H9 (cell line): Measurements from ENCODE around the gene IGF2R. TPM values are rescaled to one million over a fixed set of nuclear protein-coding genes. Genes with fewer than 3 reads are reported as not detected.

Experiments
- DNase-seq: peaks from one replicate; pipeline ENCODE4 v3.0.0-alpha.2; 2017
- H2AFZ ChIP-seq: one replicate; pipeline ENCODE4 v1.6.1; 2013; ENCODE audit warnings: mild to moderate bottlenecking, low read length, control low read depth, moderate library complexity
- H2AK5ac ChIP-seq: 2 replicates; pipeline ENCODE4 v1.6.1; 2013; ENCODE audit warnings: low read length, control low read depth, mixed read lengths; ENCODE audit not compliant: insufficient read length
- H2BK120ac ChIP-seq: one replicate; pipeline ENCODE4 v1.6.1; 2013; ENCODE audit warnings: low read depth, mild to moderate bottlenecking, low read length, control low read depth, inconsistent platforms; ENCODE audit not compliant: poor library complexity, severe bottlenecking
- H2BK12ac ChIP-seq: 2 replicates; pipeline ENCODE4 v1.6.1; 2013; ENCODE audit warnings: low read length, control low read depth, mixed read lengths, low read depth; ENCODE audit not compliant: insufficient read length
- H2BK15ac ChIP-seq: 2 replicates; pipeline ENCODE4 v1.6.1; 2013; ENCODE audit warnings: low read depth, low read length, control low read depth
- H2BK20ac ChIP-seq: one replicate; pipeline ENCODE4 v1.6.1; 2013; ENCODE audit warnings: low read depth, mild to moderate bottlenecking, low read length, control low read depth, inconsistent platforms; ENCODE audit not compliant: poor library complexity, severe bottlenecking
- H2BK5ac ChIP-seq: 2 replicates; pipeline ENCODE4 v1.6.1; 2013; ENCODE audit warnings: low read length, control low read depth, mixed read lengths; ENCODE audit not compliant: insufficient read length
- H3K14ac ChIP-seq: 2 replicates; pipeline ENCODE4 v1.6.1; 2013; ENCODE audit warnings: low read length, control low read depth; ENCODE audit not compliant: insufficient read depth
- H3K18ac ChIP-seq: 2 replicates; pipeline ENCODE4 v1.6.1; 2013; ENCODE audit warnings: low read depth, mild to moderate bottlenecking, mixed read lengths, low read length, control low read depth; ENCODE audit not compliant: insufficient read length
- H3K23ac ChIP-seq: 2 replicates; pipeline ENCODE4 v1.6.1; 2013; ENCODE audit warnings: low read length, control low read depth, mixed read lengths, low read depth; ENCODE audit not compliant: insufficient read length
- H3K23me2 ChIP-seq: 2 replicates; pipeline ENCODE4 v1.6.1; 2013; ENCODE audit warnings: low read depth, mild to moderate bottlenecking, mixed read lengths, low read length, control low read depth; ENCODE audit not compliant: insufficient read length, poor library complexity, severe bottlenecking
- H3K27ac ChIP-seq: 2 replicates; pipeline ENCODE4 v1.5.1; 2013; ENCODE audit warnings: low read length, control low read depth, mixed read lengths, low read depth; ENCODE audit not compliant: insufficient read length
- H3K27me3 ChIP-seq: 2 replicates; pipeline ENCODE4 v1.6.1; 2013; ENCODE audit warnings: low read length, control low read depth, inconsistent platforms; ENCODE audit not compliant: insufficient read depth
- H3K4ac ChIP-seq: 2 replicates; pipeline ENCODE4 v1.6.1; 2013; ENCODE audit warnings: low read depth, mild to moderate bottlenecking, control low read depth, inconsistent platforms, low read length, moderate library complexity
- H3K4me1 ChIP-seq: 2 replicates; pipeline ENCODE4 v1.6.1; 2013; ENCODE audit warnings: low read length, control low read depth, inconsistent platforms; ENCODE audit not compliant: insufficient read depth
- H3K4me2 ChIP-seq: 2 replicates; pipeline ENCODE4 v1.6.1; 2013; ENCODE audit warnings: low read length, control low read depth, mixed read lengths; ENCODE audit not compliant: insufficient read length, insufficient read depth
- H3K56ac ChIP-seq: 2 replicates; pipeline ENCODE4 v1.6.1; 2013; ENCODE audit warnings: low read depth, mild to moderate bottlenecking, mixed read lengths, low read length, control low read depth; ENCODE audit not compliant: insufficient read length
- H3K79me1 ChIP-seq: 2 replicates; pipeline ENCODE4 v1.6.1; 2013; ENCODE audit warnings: low read depth, mild to moderate bottlenecking, moderate library complexity, low read length, control low read depth, inconsistent platforms; ENCODE audit not compliant: insufficient read depth, poor library complexity, severe bottlenecking
- H3K79me2 ChIP-seq: 2 replicates; pipeline ENCODE4 v1.6.1; 2013; ENCODE audit warnings: low read length, control low read depth, inconsistent platforms; ENCODE audit not compliant: insufficient read depth
- H3K9ac ChIP-seq: 2 replicates; pipeline ENCODE4 v1.6.1; 2013; ENCODE audit warnings: low read length, control low read depth, mixed read lengths; ENCODE audit not compliant: insufficient read length; ENCODE audit errors: extremely low read depth
- H3K9me3 ChIP-seq: one replicate; pipeline ENCODE4 v1.6.1; 2013; ENCODE audit warnings: low read depth, low read length, inconsistent platforms; ENCODE audit not compliant: control insufficient read depth
- H3T11ph ChIP-seq: one replicate; pipeline ENCODE4 v1.6.1; 2013; ENCODE audit warnings: mild to moderate bottlenecking, low read length, control low read depth, inconsistent platforms
- H4K20me1 ChIP-seq: one replicate; pipeline ENCODE4 v1.6.1; 2013; ENCODE audit not compliant: control insufficient read depth, insufficient read length, insufficient read depth
- H4K5ac ChIP-seq: 2 replicates; pipeline ENCODE4 v1.6.1; 2013; ENCODE audit warnings: low read depth, mild to moderate bottlenecking, mixed read lengths, low read length, control low read depth; ENCODE audit not compliant: insufficient read length
- H4K8ac ChIP-seq: replicated peaks from 2 replicates; pipeline ENCODE4 v1.6.1; 2013; ENCODE audit warnings: low read length, control low read depth, mixed read lengths, low read depth; ENCODE audit not compliant: insufficient read length
- H4K91ac ChIP-seq: 2 replicates; pipeline ENCODE4 v1.6.1; 2013; ENCODE audit warnings: low read depth, mild to moderate bottlenecking, moderate library complexity, mixed read lengths, low read length, control low read depth; ENCODE audit not compliant: insufficient read length
- H3K27ac Mint-ChIP-seq, 3 experiments: 2 replicates in 2 of 3; 3 replicates in 1 of 3; pipeline ENCODE4 v1.8.0; 2020 to 2021; ENCODE audit warnings: mixed read lengths in 3 of 3, mild to moderate bottlenecking in 1 of 3, moderate library complexity in 1 of 3
- H3K27me3 Mint-ChIP-seq: 2 replicates; pipeline ENCODE4 v1.8.0; 2021; ENCODE audit warnings: low read depth, mild to moderate bottlenecking, moderate library complexity, mixed read lengths
- H3K36me3 Mint-ChIP-seq, 3 experiments: 2 replicates in 2 of 3; 3 replicates in 1 of 3; pipeline ENCODE4 v1.8.0; 2020 to 2021; ENCODE audit warnings: low read depth in 3 of 3, mixed read lengths in 3 of 3; ENCODE audit not compliant: insufficient read depth in 1 of 3
- H3K4me1 Mint-ChIP-seq, 2 experiments: 2 replicates each; pipeline ENCODE4 v1.8.0; 2020; ENCODE audit warnings: mixed read lengths in 2 of 2
- H3K4me3 Mint-ChIP-seq, 2 experiments: 2 replicates in 1 of 2; 3 replicates in 1 of 2; pipeline ENCODE4 v1.8.0; 2020 to 2021; ENCODE audit warnings: mild to moderate bottlenecking in 2 of 2, mixed read lengths in 2 of 2, moderate library complexity in 1 of 2
- H3K9me3 Mint-ChIP-seq, 2 experiments: 2 replicates in 1 of 2; 3 replicates in 1 of 2; pipeline ENCODE4 v1.8.0; 2020; ENCODE audit warnings: mild to moderate bottlenecking in 2 of 2, mixed read lengths in 2 of 2, moderate library complexity in 1 of 2
- WGBS: extraction: QIAGEN DNeasy Blood & Tissue Kit; methylation state at CpG from one replicate; pipeline ENCODE4 v1.1.7; 2013; ENCODE audit warnings: missing lambda C conversion rate, low lambda C conversion rate, mixed read lengths; ENCODE audit not compliant: insufficient read length; ENCODE audit errors: extremely low coverage; 5-methylcytosine and 5-hydroxymethylcytosine counted together
- total RNA-seq: library from RNA; stranded (reverse); gene quantifications from 2 replicates; pipeline ENCODE4 v1.2.1, GENCODE V29; 2021
- TF ChIP-seq, protein P1 (sequence below): fragments of 200-600 bp; sonication (generic); conservative IDR thresholded peaks from 3 replicates; pipeline ENCODE4 v1.8.0; 2021; ENCODE audit warnings: antibody characterized with exemption, mild to moderate bottlenecking

Gene IGF2R
- total RNA-seq, 1 experiment from 2014 or later, result 66.7 TPM

DNA sequence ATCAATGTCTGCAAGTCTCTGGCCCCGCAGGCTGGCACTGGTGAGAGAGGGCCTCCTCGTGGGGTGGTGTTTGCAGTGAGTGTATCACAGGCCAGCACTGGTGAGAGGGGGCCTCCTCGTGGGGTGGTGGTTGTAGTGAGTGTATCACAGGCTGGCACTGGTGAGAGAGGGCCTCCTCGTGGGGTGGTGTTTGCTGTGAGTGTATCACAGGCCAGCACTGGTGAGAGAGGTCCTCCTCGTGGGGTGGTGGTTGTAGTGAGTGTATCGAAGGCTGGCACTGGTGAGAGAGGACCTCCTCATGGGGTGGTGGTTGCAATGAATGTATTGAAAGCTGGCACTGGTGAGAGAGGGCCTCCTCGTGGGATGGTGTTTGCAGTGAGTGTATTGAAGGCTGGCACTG, 99.5 kb downstream of the IGF2R start:
- Histone ChIP-seq H3K4me1 (no peaks in the 10 kb centered on the region), H3K79me2 (no peaks in the 10 kb centered on the region), H2AK5ac (no peak overlapping the region), H3K27me3 (no peaks in the 10 kb centered on the region), H3T11ph (no peak overlapping the region), H4K20me1 (no peaks in the 10 kb centered on the region), H2BK15ac (no peak overlapping the region), H2AFZ (no peak overlapping the region), H3K23me2 (no peaks in the 10 kb centered on the region), H2BK120ac (no peak overlapping the region), H3K27ac (no peak overlapping the region), H2BK12ac (no peak overlapping the region), H4K91ac (no peak overlapping the region), H3K56ac (no peak overlapping the region), H4K8ac (no peak overlapping the region), H3K9ac (no peak overlapping the region), H2BK20ac (no peak overlapping the region), H2BK5ac (no peak overlapping the region), H3K23ac (no peak overlapping the region), H3K4ac (no peak overlapping the region), H3K4me2 (no peak overlapping the region), H4K5ac (no peak overlapping the region), H3K18ac (no peak overlapping the region), H3K9me3 (no peaks in the 10 kb centered on the region), H3K14ac (no peak overlapping the region), H3K79me1 (no peaks in the 10 kb centered on the region)
- H3K36me3 Mint-ChIP-seq, result peaks cover 61 to 89% (median 82%) of the 10 kb centered on the region in 3 experiments; a peak in 6 of 7 replicates
- no CpG with 5 or more reads among the region's 7 CpGs for WGBS
- no peak for DNase-seq
- no peaks in the 10 kb centered on the region for H3K27me3 Mint-ChIP-seq
- H3K27ac Mint-ChIP-seq, result 0 out of 7 replicates have a peak overlapping the region, but pooled peaks of 1 of the 3 experiments have one; percentile 34
- peaks cover 0 to 2% of the 10 kb centered on the region in 2 experiments; a peak in 1 of 4 replicates for H3K4me1 Mint-ChIP-seq
- H3K9me3 Mint-ChIP-seq, result no peaks in the 10 kb centered on the region
- TF ChIP-seq, protein P1, sequence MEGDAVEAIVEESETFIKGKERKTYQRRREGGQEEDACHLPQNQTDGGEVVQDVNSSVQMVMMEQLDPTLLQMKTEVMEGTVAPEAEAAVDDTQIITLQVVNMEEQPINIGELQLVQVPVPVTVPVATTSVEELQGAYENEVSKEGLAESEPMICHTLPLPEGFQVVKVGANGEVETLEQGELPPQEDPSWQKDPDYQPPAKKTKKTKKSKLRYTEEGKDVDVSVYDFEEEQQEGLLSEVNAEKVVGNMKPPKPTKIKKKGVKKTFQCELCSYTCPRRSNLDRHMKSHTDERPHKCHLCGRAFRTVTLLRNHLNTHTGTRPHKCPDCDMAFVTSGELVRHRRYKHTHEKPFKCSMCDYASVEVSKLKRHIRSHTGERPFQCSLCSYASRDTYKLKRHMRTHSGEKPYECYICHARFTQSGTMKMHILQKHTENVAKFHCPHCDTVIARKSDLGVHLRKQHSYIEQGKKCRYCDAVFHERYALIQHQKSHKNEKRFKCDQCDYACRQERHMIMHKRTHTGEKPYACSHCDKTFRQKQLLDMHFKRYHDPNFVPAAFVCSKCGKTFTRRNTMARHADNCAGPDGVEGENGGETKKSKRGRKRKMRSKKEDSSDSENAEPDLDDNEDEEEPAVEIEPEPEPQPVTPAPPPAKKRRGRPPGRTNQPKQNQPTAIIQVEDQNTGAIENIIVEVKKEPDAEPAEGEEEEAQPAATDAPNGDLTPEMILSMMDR, result no peak
- H3K4me3 Mint-ChIP-seq, result no peak overlapping the region
